Common myeloid progenitor, CD34-positive (primary cell): ENCODE results near the gene WDR20. TPM values are rescaled to one million over a fixed set of nuclear protein-coding genes. Genes with fewer than 3 reads are reported as not detected.

Source experiments
- CTCF ChIA-PET: fragments of 350-600 bp; sonication (Branson Sonifier 250); formaldehyde crosslinking; loops from one replicate; lab custom pipeline; 2021; ENCODE audit warnings: antibody characterized with exemption; lab: Charles Lee
- POLR2A ChIA-PET: fragments of 350-600 bp; sonication (Branson Sonifier 250); formaldehyde crosslinking; loops from one replicate; lab custom pipeline; 2021; ENCODE audit warnings: antibody characterized with exemption; lab: Charles Lee
- DNase-seq, 3 donors: peaks; one replicate each; pipeline versions ENCODE4 v3.0.0 to v3.0.0-alpha.2; 2013
- H3K27ac ChIP-seq, 2 experiments: 1 replicate in 1 of 2; 2 replicates in 1 of 2; pipeline ENCODE4 v1.7.0; 2013; ENCODE audit warnings: inconsistent platforms in 2 of 2, low read length in 2 of 2, mild to moderate bottlenecking in 2 of 2, low read depth in 1 of 2, moderate library complexity in 1 of 2; ENCODE audit not compliant: severe bottlenecking in 2 of 2, insufficient read depth in 1 of 2, poor library complexity in 1 of 2
- H3K27me3 ChIP-seq, 5 experiments: replicated peaks in 2 of 5; 1 replicate in 3 of 5; 2 replicates in 2 of 5; pipeline versions ENCODE4 v1.6.1 to v1.7.0; 2013; ENCODE audit warnings: low read length in 4 of 5, mild to moderate bottlenecking in 2 of 5, moderate library complexity in 2 of 5, inconsistent platforms in 1 of 5; ENCODE audit not compliant: insufficient read depth in 5 of 5, control insufficient read depth in 4 of 5
- H3K36me3 ChIP-seq, 4 experiments: 1 replicate in 2 of 4; 2 replicates in 2 of 4; pipeline versions ENCODE4 v1.6.1 to v1.7.0; 2013; ENCODE audit warnings: low read length in 3 of 4, control low read depth in 1 of 4, mild to moderate bottlenecking in 1 of 4; ENCODE audit not compliant: control insufficient read depth in 4 of 4, insufficient read depth in 4 of 4
- H3K4me1 ChIP-seq, 4 experiments: 1 replicate in 3 of 4; 2 replicates in 1 of 4; pipeline versions ENCODE4 v1.6.1 to v1.7.1; 2013; ENCODE audit warnings: low read length in 3 of 4, mild to moderate bottlenecking in 3 of 4, control low read depth in 1 of 4, inconsistent platforms in 1 of 4, moderate library complexity in 1 of 4; ENCODE audit not compliant: control insufficient read depth in 4 of 4, insufficient read depth in 4 of 4; ENCODE audit errors: control extremely low read depth in 1 of 4
- H3K4me3 ChIP-seq, 7 experiments: 1 replicate in 4 of 7; 2 replicates in 3 of 7; pipeline versions ENCODE4 v1.5.1 to v1.7.0; 2013; ENCODE audit warnings: mild to moderate bottlenecking in 7 of 7, low read length in 6 of 7, moderate library complexity in 6 of 7, inconsistent platforms in 2 of 7, low read depth in 2 of 7, control low read depth in 1 of 7; ENCODE audit not compliant: insufficient read depth in 4 of 7, control insufficient read depth in 1 of 7; ENCODE audit errors: extremely low read depth in 1 of 7
- H3K9me3 ChIP-seq, 5 experiments: 1 replicate in 4 of 5; 2 replicates in 1 of 5; pipeline versions ENCODE4 v1.6.1 to v1.7.1; 2013; ENCODE audit warnings: low read length in 4 of 5, mild to moderate bottlenecking in 2 of 5, inconsistent platforms in 1 of 5, low read depth in 1 of 5, moderate library complexity in 1 of 5; ENCODE audit not compliant: control insufficient read depth in 4 of 5, insufficient read depth in 2 of 5; ENCODE audit errors: control extremely low read depth in 1 of 5
- WGBS: methylation state at CpG from one replicate; pipeline ENCODE4 v1.1.5; 2013; ENCODE audit not compliant: insufficient coverage; 5-methylcytosine and 5-hydroxymethylcytosine counted together
- polyA plus RNA-seq: library from polyadenylated mRNA; unstranded; fragments of 120-200 nt; gene quantifications from one replicate; pipeline ENCODE4 v1.2.1, GENCODE V29; 2013

The WDR20 gene, protein sequence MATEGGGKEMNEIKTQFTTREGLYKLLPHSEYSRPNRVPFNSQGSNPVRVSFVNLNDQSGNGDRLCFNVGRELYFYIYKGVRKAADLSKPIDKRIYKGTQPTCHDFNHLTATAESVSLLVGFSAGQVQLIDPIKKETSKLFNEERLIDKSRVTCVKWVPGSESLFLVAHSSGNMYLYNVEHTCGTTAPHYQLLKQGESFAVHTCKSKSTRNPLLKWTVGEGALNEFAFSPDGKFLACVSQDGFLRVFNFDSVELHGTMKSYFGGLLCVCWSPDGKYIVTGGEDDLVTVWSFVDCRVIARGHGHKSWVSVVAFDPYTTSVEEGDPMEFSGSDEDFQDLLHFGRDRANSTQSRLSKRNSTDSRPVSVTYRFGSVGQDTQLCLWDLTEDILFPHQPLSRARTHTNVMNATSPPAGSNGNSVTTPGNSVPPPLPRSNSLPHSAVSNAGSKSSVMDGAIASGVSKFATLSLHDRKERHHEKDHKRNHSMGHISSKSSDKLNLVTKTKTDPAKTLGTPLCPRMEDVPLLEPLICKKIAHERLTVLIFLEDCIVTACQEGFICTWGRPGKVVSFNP
- 11.9 TPM for polyA plus RNA-seq

DNA sequence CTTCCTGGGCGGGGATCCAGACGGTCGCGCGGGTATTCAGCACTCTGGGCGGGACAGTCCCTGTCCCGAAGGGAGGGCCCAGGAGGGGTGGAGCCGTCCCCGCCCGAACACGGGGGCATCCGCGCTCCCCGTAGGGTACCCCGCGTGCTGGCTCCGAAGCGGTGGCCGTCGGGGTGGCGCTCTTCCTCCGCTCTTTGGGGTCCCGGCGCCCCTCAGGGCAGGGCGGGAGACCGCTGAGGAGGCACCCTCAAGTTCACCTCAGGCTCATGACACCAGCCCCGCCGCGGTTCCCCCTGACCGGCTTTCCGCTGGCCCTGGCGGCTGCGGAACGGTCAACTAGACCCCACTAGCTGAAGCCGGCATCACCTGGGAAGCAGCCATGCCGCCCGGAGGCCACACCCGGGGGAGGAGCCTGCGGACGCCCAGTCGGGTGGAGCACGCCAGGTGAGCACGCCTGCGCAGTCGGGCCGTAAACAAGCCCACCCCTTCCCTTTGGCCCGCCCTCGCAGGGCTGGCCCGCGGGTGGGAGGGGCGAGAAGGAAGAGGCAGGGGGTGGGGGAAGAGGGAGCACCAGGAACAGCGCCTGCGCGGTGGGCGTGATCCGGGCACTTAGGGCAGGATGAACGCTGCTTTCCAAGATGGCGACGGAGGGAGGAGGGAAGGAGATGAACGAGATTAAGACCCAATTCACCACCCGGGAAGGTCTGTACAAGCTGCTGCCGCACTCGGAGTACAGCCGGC is at the start of gene WDR20:
Gene WDR20 (plus strand): TSS at position 612 of the 741 bp plus-strand sequence. CDS start 27 bp downstream, at position 639.
- Histone ChIP-seq H3K9me3 (no peaks in the 10 kb centered on the region), H3K27ac (peak within 1 kb of the TSS; percentile 82 to 94), H3K36me3 (no peaks in the 10 kb centered on the region), H3K4me1 (peaks cover 10 to 24% (median 19%) of the 10 kb centered on the region in 4 experiments), H3K27me3 (no peaks in the 10 kb centered on the region), H3K4me3 (peak within 1 kb of the TSS; percentile 96 to 100 (median 99))
- ChIA-PET POLR2A (no interaction called here), CTCF (interaction anchor here (0.8 kb wide), 1 partner anchor 74 kb away, joined by 3 read pairs; no protein-coding TSS in a partner anchor)
- DNase-seq: peak; percentile 97 to 98 (median 97)
- WGBS: 0% methylated on average over 42 of the region's 64 CpGs

DNA sequence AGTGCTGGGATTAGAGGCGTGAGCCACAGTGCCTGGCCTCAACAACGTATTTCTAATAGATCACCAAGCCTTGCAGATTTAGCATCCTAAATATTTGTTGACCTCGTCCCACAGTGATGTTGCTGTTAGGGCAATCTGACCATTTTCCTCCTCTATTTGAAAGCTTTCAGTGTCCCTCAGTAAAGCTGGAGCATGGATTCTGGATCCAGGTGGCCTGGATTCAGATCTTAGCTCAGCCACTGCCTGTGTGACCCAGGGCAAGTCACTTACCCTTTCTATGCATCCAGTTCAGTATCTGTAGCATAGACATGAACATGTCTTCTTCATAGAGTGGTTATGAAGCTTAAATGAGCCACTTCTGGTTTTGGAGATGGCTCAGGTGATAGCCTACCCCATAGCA is 49.0 kb upstream of the WDR20 start:
- Histone ChIP-seq H3K4me1 (peaks cover 4 to 29% (median 19%) of the 10 kb centered on the region in 4 experiments), H3K9me3 (no peaks in the 10 kb centered on the region), H3K27ac (no peak overlapping the region), H3K4me3 (no peak overlapping the region), H3K36me3 (peaks cover 0 to 5% (median 0%) of the 10 kb centered on the region in 4 experiments), H3K27me3 (peaks cover 0 to 1% (median 0%) of the 10 kb centered on the region in 5 experiments)
- 96% methylated on average over 3 of the region's 3 CpGs for WGBS
- CTCF ChIA-PET: interaction anchor here (1.9 to 4.3 kb wide), 3 partner anchors 10 to 44 kb away, joined by 4 to 15 read pairs (median 7); no protein-coding TSS in a partner anchor
- POLR2A ChIA-PET: no interaction called here
- DNase-seq: no peak

GRCh38 chr14:102092806-102093205 is 46.9 kb upstream of the WDR20 start:
- H3K36me3 ChIP-seq: no peaks in the 10 kb centered on the region
- peaks cover 0 to 21% (median 12%) of the 10 kb centered on the region in 4 experiments for H3K4me1 ChIP-seq
- WGBS: 98% methylated on average over 6 of the region's 10 CpGs
- POLR2A ChIA-PET: no interaction called here
- no peaks in the 10 kb centered on the region for H3K9me3 ChIP-seq
- DNase-seq: no peak
- no peak overlapping the region for H3K27ac ChIP-seq
- CTCF ChIA-PET: interaction anchor here (2.3 to 3.0 kb wide), 2 partner anchors 29 to 47 kb away, joined by 7 to 9 read pairs; no protein-coding TSS in a partner anchor
- peaks cover 0 to 1% (median 0%) of the 10 kb centered on the region in 5 experiments for H3K27me3 ChIP-seq
- H3K4me3 ChIP-seq: no peak overlapping the region

GRCh38 chr14:102094101-102094500 is 45.6 kb upstream of the WDR20 start:
- H3K27me3 ChIP-seq: peaks cover 0 to 1% (median 0%) of the 10 kb centered on the region in 5 experiments
- no peak overlapping the region for H3K4me3 ChIP-seq
- CTCF ChIA-PET: interaction anchor here (2.3 to 6.5 kb wide), 2 partner anchors 30 to 31 kb away, joined by 9 to 90 read pairs; no protein-coding TSS in a partner anchor
- 67% methylated on average over 7 of the region's 7 CpGs for WGBS
- H3K36me3 ChIP-seq: no peaks in the 10 kb centered on the region
- H3K27ac ChIP-seq: no peak overlapping the region
- peaks cover 0 to 10% (median 1%) of the 10 kb centered on the region in 4 experiments for H3K4me1 ChIP-seq
- POLR2A ChIA-PET: no interaction called here
- no peaks in the 10 kb centered on the region for H3K9me3 ChIP-seq
- peak in 2 of 3 donors; percentile 32 to 44 for DNase-seq

DNA sequence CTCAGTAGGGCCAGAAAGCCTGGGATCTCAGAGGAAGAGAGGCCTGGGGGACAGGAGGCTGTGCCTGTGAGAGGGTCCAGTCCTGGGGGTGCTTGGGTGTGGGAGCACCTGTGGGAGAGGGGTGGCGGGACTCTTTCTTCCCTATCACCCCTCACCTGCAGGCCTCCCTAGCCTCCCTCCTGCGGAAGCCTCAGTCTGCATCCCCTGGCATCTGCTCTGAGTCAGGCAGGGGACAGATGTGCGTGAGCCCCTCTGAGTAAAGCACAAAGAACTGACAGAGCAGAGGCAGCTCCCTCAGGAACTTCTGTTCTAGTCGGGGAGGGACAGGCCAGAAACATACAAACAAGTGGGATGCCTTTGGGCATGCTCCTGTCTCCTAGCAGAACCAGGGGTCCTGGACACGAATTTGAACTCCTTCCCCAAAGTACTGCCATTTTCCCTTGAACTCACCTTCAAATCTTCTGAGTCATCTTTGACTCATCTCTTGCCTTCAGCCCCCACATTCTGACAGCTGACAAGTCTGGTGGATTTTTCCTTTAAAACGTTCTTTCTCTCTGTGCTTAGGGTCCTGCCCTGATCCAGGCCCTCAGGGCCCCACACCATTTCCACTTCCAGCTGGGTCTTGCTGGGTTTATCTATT is 44.3 kb upstream of the WDR20 start:
- no peak for DNase-seq
- CTCF ChIA-PET: interaction anchor here (0.9 to 6.5 kb wide), 13 partner anchors 11 to 210 kb away, joined by 3 to 90 read pairs (median 4); partner anchors contain the start of gene MOK
- Histone ChIP-seq H3K4me3 (no peak overlapping the region), H3K9me3 (no peaks in the 10 kb centered on the region), H3K27ac (no peak overlapping the region), H3K27me3 (peaks cover 0 to 1% (median 0%) of the 10 kb centered on the region in 5 experiments), H3K4me1 (no peaks in the 10 kb centered on the region), H3K36me3 (no peaks in the 10 kb centered on the region)
- WGBS: 92% methylated on average over 5 of the region's 6 CpGs
- POLR2A ChIA-PET: interaction anchor here (1.2 kb wide), 1 partner anchor 61 kb away, joined by 3 read pairs; no protein-coding TSS in a partner anchor

GRCh38 chr14:102095871-102096568 is 43.7 kb upstream of the WDR20 start:
- 89% methylated on average over 6 of the region's 8 CpGs for WGBS
- ChIA-PET POLR2A (interaction anchor here (1.2 kb wide), 2 partner anchors 32 to 62 kb away, joined by 3 to 4 read pairs; no protein-coding TSS in a partner anchor), CTCF (interaction anchor here (0.7 to 6.5 kb wide), 20 partner anchors 8 to 368 kb away, joined by 3 to 90 read pairs (median 4); partner anchors contain the start of gene MOK)
- Histone ChIP-seq H3K9me3 (no peaks in the 10 kb centered on the region), H3K36me3 (no peaks in the 10 kb centered on the region), H3K4me3 (no peak overlapping the region), H3K27me3 (peaks cover 0 to 1% (median 0%) of the 10 kb centered on the region in 5 experiments), H3K4me1 (no peaks in the 10 kb centered on the region), H3K27ac (no peak overlapping the region)
- DNase-seq: peak in 1 of 3 donors; percentile 18
